B cell (primary cell): ENCODE data around the gene DOCK6. TPM values are rescaled to one million over a fixed set of nuclear protein-coding genes. Genes with fewer than 3 reads are reported as not detected.

Experiments
- ATAC-seq: fragments of 200-7000 bp; cut with Tn5 transposase; one replicate; pipeline ENCODE4 v1.10.0; 2021; ENCODE audit warnings: low read depth, mild to moderate bottlenecking, moderate number of reproducible peaks, moderate library complexity
- CTCF ChIA-PET: fragments of 350-600 bp; sonication (Branson Sonifier 250); formaldehyde crosslinking; loops from one replicate; lab custom pipeline; 2021; ENCODE audit warnings: antibody characterized with exemption, inconsistent platforms; lab: Charles Lee
- POLR2A ChIA-PET: fragments of 350-600 bp; sonication (Branson Sonifier 250); formaldehyde crosslinking; loops from one replicate; lab custom pipeline; 2021; ENCODE audit warnings: antibody characterized with exemption; lab: Charles Lee
- DNase-seq: peaks from one replicate; pipeline ENCODE4 v3.0.0; 2013
- H2AFZ ChIP-seq: 2 replicates; pipeline ENCODE4 v1.6.1; 2012; ENCODE audit warnings: mild to moderate bottlenecking, low read depth, low read length; ENCODE audit not compliant: insufficient read depth, poor library complexity, severe bottlenecking
- H3K27ac ChIP-seq, 2 donors: 1 replicate in 1 of 2; 2 replicates in 1 of 2; pipeline ENCODE4 v1.5.1; 2012 to 2013; ENCODE audit warnings: low read length in 2 of 2, mild to moderate bottlenecking in 2 of 2, moderate library complexity in 1 of 2
- H3K27me3 ChIP-seq, 4 experiments: fragments of 200-600 bp in 1 of 4; sonication (generic) in 1 of 4; replicated peaks in 1 of 4; 1 replicate in 2 of 4; 2 replicates in 2 of 4; pipeline versions ENCODE4 v1.6.1 to v1.7.0; 2013 to 2016; ENCODE audit warnings: low read length in 3 of 4, mild to moderate bottlenecking in 2 of 4, mixed read lengths in 1 of 4, moderate library complexity in 1 of 4; ENCODE audit not compliant: insufficient read depth in 4 of 4, control insufficient read depth in 3 of 4; ENCODE audit errors: control extremely low read depth in 1 of 4
- H3K36me3 ChIP-seq, 2 experiments: replicated peaks in 1 of 2; 1 replicate in 1 of 2; 2 replicates in 1 of 2; pipeline versions ENCODE4 v1.6.1 to v1.7.1; 2013; ENCODE audit warnings: low read length in 1 of 2; ENCODE audit not compliant: insufficient read depth in 2 of 2, control insufficient read depth in 1 of 2; ENCODE audit errors: control extremely low read depth in 1 of 2, extremely low read depth in 1 of 2
- H3K4me1 ChIP-seq, 2 donors: fragments of 200-600 bp in 1 of 2; sonication (generic) in 1 of 2; 1 replicate in 1 of 2; 2 replicates in 1 of 2; pipeline versions ENCODE4 v1.5.1 to v1.6.1; 2013 to 2017; ENCODE audit warnings: low read length in 2 of 2; ENCODE audit not compliant: control insufficient read depth in 2 of 2, insufficient read depth in 2 of 2
- H3K4me2 ChIP-seq: replicated peaks from 2 replicates; pipeline ENCODE3; 2012; ENCODE audit warnings: mild to moderate bottlenecking, low read depth, low read length; ENCODE audit not compliant: poor library complexity, severe bottlenecking
- H3K4me3 ChIP-seq, 5 experiments: fragments of 200-600 bp in 1 of 5; sonication (generic) in 1 of 5; 1 replicate in 3 of 5; 2 replicates in 2 of 5; pipeline versions ENCODE4 v1.5.1 to v1.7.0; 2011 to 2016; ENCODE audit warnings: low read length in 4 of 5, mild to moderate bottlenecking in 4 of 5, low read depth in 2 of 5, control low read depth in 1 of 5, moderate library complexity in 1 of 5; ENCODE audit not compliant: insufficient read depth in 1 of 5; ENCODE audit errors: control extremely low read depth in 1 of 5, extremely low read depth in 1 of 5
- H3K79me2 ChIP-seq: fragments of 200-600 bp; sonication (generic); one replicate; pipeline ENCODE4 v1.6.0; 2016; ENCODE audit warnings: low read length; ENCODE audit not compliant: control insufficient read depth, insufficient read depth
- H3K9ac ChIP-seq: fragments of 200-600 bp; sonication (generic); 2 replicates; pipeline ENCODE4 v1.6.1; 2017; ENCODE audit warnings: mild to moderate bottlenecking, low read length, moderate library complexity
- H3K9me3 ChIP-seq, 3 donors: one replicate each; pipeline versions ENCODE4 v1.6.1 to v1.7.1; 2013; ENCODE audit warnings: low read length in 2 of 3; ENCODE audit not compliant: control insufficient read depth in 2 of 3, insufficient read depth in 1 of 3; ENCODE audit errors: control extremely low read depth in 1 of 3
- H4K20me1 ChIP-seq: 2 replicates; pipeline ENCODE4 v1.6.0; 2012; ENCODE audit warnings: mild to moderate bottlenecking, low read length; ENCODE audit not compliant: insufficient read depth, control insufficient read depth, poor library complexity, severe bottlenecking
- H3K27ac Mint-ChIP-seq: one replicate; pipeline ENCODE4 v1.8.0; 2021; ENCODE audit warnings: mixed read lengths
- H3K27me3 Mint-ChIP-seq: one replicate; pipeline ENCODE4 v1.8.0; 2021; ENCODE audit warnings: mixed read lengths
- H3K4me1 Mint-ChIP-seq: one replicate; pipeline ENCODE4 v1.8.0; 2021; ENCODE audit warnings: mixed read lengths
- H3K4me3 Mint-ChIP-seq: one replicate; pipeline ENCODE4 v1.8.0; 2021; ENCODE audit warnings: mixed read lengths
- H3K9me3 Mint-ChIP-seq: one replicate; pipeline ENCODE4 v1.8.0; 2022; ENCODE audit warnings: mixed read lengths; ENCODE audit not compliant: insufficient read depth
- CTCF ChIP-seq: fragments of 200-600 bp; IDR thresholded peaks from one replicate; pipeline ENCODE4 v1.8.0; 2022; ENCODE audit warnings: antibody characterized with exemption, mild to moderate bottlenecking
- EZH2 ChIP-seq: IDR thresholded peaks from 2 replicates; pipeline ENCODE4 v1.6.1; 2012; ENCODE audit warnings: borderline replicate concordance, low read depth, mild to moderate bottlenecking, moderate library complexity, low read length; ENCODE audit not compliant: insufficient read depth, poor library complexity, severe bottlenecking
- WGBS: methylation state at CpG from one replicate; pipeline ENCODE4 v1.1.5; 2013; ENCODE audit warnings: missing lambda C conversion rate; ENCODE audit not compliant: insufficient coverage; 5-methylcytosine and 5-hydroxymethylcytosine counted together
- intact Hi-C: fragments of 100-400 bp; cut with micrococcal nuclease; formaldehyde crosslinking; loops from one replicate; pipeline ENCODE4 v1.10.0; 2022
- polyA plus RNA-seq: library from polyadenylated mRNA; depleted of rRNA; stranded (reverse); fragments of >200 nt; gene quantifications from 2 replicates; pipeline ENCODE4 v1.2.3, GENCODE V29; 2012
- total RNA-seq, 2 donors: library from RNA; stranded (reverse); fragments of 120-200 nt in 1 of 2; gene quantifications; 1 replicate in 1 of 2; 2 replicates in 1 of 2; pipeline versions ENCODE4 v1.2.3 to v1.2.4, GENCODE V29; 2013 to 2022

The DOCK6 gene
- total and polyA plus RNA-seq, 2 donors (not counting 1 experiment from before 2014, with no cell fraction given) = 5.3 to 11.9 TPM

DNA sequence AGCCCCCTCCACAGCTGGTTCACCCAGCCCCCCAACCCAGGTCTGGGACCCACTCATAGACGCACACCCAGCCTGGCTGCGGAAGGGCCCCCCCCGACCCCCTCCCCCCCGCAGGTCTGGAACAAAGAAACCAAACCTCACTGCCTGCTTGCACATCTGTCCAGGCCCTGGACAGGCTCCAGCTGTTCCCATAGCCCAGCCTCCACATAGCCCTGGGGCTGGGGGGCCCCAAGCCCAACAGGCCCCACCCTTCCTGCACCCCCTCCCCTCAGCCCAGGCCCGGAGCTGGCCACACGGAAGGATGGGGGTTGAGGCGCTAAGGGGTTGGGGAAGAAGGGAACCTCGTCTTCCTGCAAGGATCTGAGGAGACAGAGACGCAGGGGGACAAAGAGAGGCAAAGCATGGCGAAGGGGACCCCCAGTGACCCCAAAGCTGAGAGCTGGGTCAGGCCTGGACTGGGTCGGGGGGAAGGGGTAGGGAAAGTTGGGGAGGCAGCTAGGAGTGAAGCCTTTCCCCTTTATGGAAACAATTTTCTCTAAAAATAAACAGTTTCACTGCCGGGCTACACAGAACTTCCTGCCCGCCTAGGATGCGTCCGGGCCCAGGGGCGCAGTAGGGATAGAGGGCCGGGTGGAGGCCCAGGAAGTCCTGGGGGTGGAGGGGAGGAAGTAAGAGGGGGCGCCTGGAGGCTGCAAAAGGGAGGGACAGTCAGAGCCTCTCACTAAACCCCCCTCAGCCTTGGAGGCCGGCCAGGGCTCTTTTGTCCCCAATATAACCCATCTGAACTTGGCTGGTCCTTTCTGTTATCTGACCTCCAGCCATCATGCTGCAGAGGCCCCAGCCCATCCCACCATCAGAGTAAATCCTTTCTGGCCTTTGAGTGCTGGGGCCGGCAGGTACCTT is 67.4 kb downstream of the DOCK6 start:
- H4K20me1 ChIP-seq = no peaks in the 10 kb centered on the region
- Mint-ChIP-seq H3K4me1 (peaks cover 18% of the 10 kb centered on the region), H3K4me3 (no peak overlapping the region), H3K27ac (no peak overlapping the region), H3K27me3 (peaks cover 11% of the 10 kb centered on the region), H3K9me3 (no peaks in the 10 kb centered on the region)
- peaks cover 0 to 22% (median 2%) of the 10 kb centered on the region in 3 donors for H3K9me3 ChIP-seq
- no peak overlapping the region for H3K27ac ChIP-seq
- 29% methylated on average over 7 of the region's 20 CpGs for WGBS
- ATAC-seq (no peak), DNase-seq (no peak)
- no peak overlapping the region for H3K4me2 ChIP-seq
- intact Hi-C loops = loop anchor here (5.0 kb wide), 1 partner anchor 38 kb away; the partner anchor contains the start of gene SPC24
- peaks cover 18 to 30% of the 10 kb centered on the region in 2 donors for H3K4me1 ChIP-seq
- peaks cover 0 to 42% (median 8%) of the 10 kb centered on the region in 4 experiments for H3K27me3 ChIP-seq
- H3K9ac ChIP-seq = no peak overlapping the region
- TF ChIP-seq CTCF (no peak), EZH2 (no peak)
- no peaks in the 10 kb centered on the region for H3K79me2 ChIP-seq
- ChIA-PET POLR2A (no interaction called here), CTCF (no interaction called here)
- no peak overlapping the region for H3K4me3 ChIP-seq
- no peaks in the 10 kb centered on the region for H3K36me3 ChIP-seq
- no peak overlapping the region for H2AFZ ChIP-seq

DNA sequence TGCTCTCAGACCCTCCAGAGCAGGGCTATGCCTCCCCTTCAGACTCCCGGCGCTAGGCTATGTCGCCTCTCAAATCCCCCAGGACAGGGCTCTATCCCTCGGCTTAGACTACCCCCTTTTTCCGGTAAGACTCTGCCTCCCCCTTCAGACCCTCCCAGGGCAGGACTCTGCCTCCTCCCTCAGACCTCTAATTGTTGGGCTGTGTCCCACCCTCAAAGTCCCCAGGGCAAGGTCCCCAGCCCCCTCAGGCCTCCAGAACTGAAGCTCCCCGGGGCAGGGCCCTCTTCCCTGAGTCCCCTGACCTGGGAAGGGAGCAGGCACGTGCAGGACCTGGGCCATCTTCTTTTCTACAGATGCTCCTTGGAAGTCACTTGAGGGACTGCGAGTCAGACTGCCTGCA is 68.2 kb downstream of the DOCK6 start:
- Mint-ChIP-seq H3K27ac (no peak overlapping the region), H3K4me3 (no peak overlapping the region), H3K27me3 (peaks cover 11% of the 10 kb centered on the region), H3K9me3 (no peaks in the 10 kb centered on the region), H3K4me1 (peaks cover 18% of the 10 kb centered on the region)
- Histone ChIP-seq H3K4me1 (peaks cover 18 to 30% of the 10 kb centered on the region in 2 donors), H3K36me3 (no peaks in the 10 kb centered on the region), H3K9ac (no peak overlapping the region), H3K27ac (no peak overlapping the region), H3K79me2 (no peaks in the 10 kb centered on the region), H3K4me3 (no peak overlapping the region), H2AFZ (no peak overlapping the region), H3K27me3 (peaks cover 0 to 42% (median 8%) of the 10 kb centered on the region in 4 experiments), H3K9me3 (peaks cover 0 to 22% (median 2%) of the 10 kb centered on the region in 3 donors), H3K4me2 (no peak overlapping the region), H4K20me1 (no peaks in the 10 kb centered on the region)
- ChIA-PET POLR2A (no interaction called here), CTCF (no interaction called here)
- DNase-seq (no peak), ATAC-seq (no peak)
- 86% methylated on average over 7 of the region's 8 CpGs for WGBS
- no peak for TF ChIP-seq CTCF
- intact Hi-C loops = no loop called here
